Mesothelial cell of epicardium (in vitro differentiated cells): ENCODE results near the gene ULBP1. TPM values are rescaled to one million over a fixed set of nuclear protein-coding genes. Genes with fewer than 3 reads are reported as not detected.

Experiments
- DNase-seq, 2 experiments: peaks; one replicate each; pipeline ENCODE4 v3.0.0; 2021; ENCODE audit warnings: low spot score in 2 of 2; ENCODE audit not compliant: unreplicated experiment in 2 of 2
- H3K27ac Mint-ChIP-seq: 2 replicates; pipeline ENCODE4 v1.8.0; 2021; ENCODE audit warnings: mixed read lengths
- H3K27me3 Mint-ChIP-seq: 2 replicates; pipeline ENCODE4 v1.8.0; 2021; ENCODE audit warnings: low read depth, mixed read lengths
- H3K36me3 Mint-ChIP-seq: 2 replicates; pipeline ENCODE4 v1.8.0; 2021; ENCODE audit warnings: mixed read lengths
- H3K4me1 Mint-ChIP-seq: 2 replicates; pipeline ENCODE4 v1.8.0; 2021; ENCODE audit warnings: mixed read lengths
- H3K4me3 Mint-ChIP-seq: 2 replicates; pipeline ENCODE4 v1.8.0; 2021; ENCODE audit warnings: mild to moderate bottlenecking, moderate library complexity, mixed read lengths
- H3K9me3 Mint-ChIP-seq: 2 replicates; pipeline ENCODE4 v1.8.0; 2021; ENCODE audit warnings: mixed read lengths
- total RNA-seq: library from RNA; stranded (reverse); gene quantifications from 3 replicates; pipeline ENCODE4 v1.2.1, GENCODE V29; 2021
- TF ChIP-seq, protein P1 (sequence below): fragments of 200-600 bp; sonication (generic); IDR thresholded peaks from one replicate; pipeline ENCODE4 v1.5.0; 2021; ENCODE audit warnings: antibody characterized with exemption; ENCODE audit not compliant: unreplicated experiment

The ULBP1 gene
- total RNA-seq, 1 donor from 2014 or later = 0.07 TPM

- Mint-ChIP-seq H3K36me3 (no peaks in the 10 kb centered on the region), H3K4me1 (no peaks in the 10 kb centered on the region), H3K4me3 (no peak overlapping the region), H3K9me3 (no peaks in the 10 kb centered on the region), H3K27me3 (peaks cover 95% of the 10 kb centered on the region), H3K27ac (no peak overlapping the region)
- TF ChIP-seq, protein P1, sequence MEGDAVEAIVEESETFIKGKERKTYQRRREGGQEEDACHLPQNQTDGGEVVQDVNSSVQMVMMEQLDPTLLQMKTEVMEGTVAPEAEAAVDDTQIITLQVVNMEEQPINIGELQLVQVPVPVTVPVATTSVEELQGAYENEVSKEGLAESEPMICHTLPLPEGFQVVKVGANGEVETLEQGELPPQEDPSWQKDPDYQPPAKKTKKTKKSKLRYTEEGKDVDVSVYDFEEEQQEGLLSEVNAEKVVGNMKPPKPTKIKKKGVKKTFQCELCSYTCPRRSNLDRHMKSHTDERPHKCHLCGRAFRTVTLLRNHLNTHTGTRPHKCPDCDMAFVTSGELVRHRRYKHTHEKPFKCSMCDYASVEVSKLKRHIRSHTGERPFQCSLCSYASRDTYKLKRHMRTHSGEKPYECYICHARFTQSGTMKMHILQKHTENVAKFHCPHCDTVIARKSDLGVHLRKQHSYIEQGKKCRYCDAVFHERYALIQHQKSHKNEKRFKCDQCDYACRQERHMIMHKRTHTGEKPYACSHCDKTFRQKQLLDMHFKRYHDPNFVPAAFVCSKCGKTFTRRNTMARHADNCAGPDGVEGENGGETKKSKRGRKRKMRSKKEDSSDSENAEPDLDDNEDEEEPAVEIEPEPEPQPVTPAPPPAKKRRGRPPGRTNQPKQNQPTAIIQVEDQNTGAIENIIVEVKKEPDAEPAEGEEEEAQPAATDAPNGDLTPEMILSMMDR = no peak
- peak in 1 of 2 experiments; percentile 10 for DNase-seq
Measured at GRCh38 chr6:149974825-149975224, 11.1 kb downstream of the ULBP1 start.

- DNase-seq = peak in 1 of 2 experiments; percentile 7
- Mint-ChIP-seq H3K36me3 (no peaks in the 10 kb centered on the region), H3K27ac (no peak overlapping the region), H3K4me3 (no peak overlapping the region), H3K9me3 (no peaks in the 10 kb centered on the region), H3K4me1 (no peaks in the 10 kb centered on the region), H3K27me3 (peaks cover 95% of the 10 kb centered on the region)
- TF ChIP-seq, protein P1 = no peak
Measured at GRCh38 chr6:149975400-149975799, 11.7 kb downstream of the ULBP1 start.

DNA sequence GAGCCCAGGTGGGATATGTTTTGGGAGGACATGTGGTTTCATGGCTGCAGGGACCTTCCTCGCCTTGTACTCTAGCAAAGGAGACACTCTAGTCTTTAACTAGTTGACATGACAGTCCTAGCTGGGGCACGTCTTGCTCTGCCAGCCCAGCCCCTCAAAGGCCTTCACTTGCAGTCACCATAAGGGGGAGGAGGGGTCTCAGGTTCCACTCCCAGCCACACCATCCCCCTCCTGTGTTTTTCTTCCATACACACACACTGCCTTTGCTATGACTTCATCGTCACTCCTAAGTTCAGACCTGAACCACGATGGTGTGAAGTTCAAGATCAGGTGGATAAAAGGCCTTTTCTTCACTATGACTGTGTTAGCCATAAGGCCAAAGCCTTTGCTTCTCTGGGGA is 13.5 kb downstream of the ULBP1 start:
- TF ChIP-seq, protein P1 = no peak
- Mint-ChIP-seq H3K4me3 (no peak overlapping the region), H3K27me3 (peaks cover 96% of the 10 kb centered on the region), H3K27ac (no peak overlapping the region), H3K36me3 (no peaks in the 10 kb centered on the region), H3K9me3 (no peaks in the 10 kb centered on the region), H3K4me1 (no peaks in the 10 kb centered on the region)
- no peak for DNase-seq

DNA sequence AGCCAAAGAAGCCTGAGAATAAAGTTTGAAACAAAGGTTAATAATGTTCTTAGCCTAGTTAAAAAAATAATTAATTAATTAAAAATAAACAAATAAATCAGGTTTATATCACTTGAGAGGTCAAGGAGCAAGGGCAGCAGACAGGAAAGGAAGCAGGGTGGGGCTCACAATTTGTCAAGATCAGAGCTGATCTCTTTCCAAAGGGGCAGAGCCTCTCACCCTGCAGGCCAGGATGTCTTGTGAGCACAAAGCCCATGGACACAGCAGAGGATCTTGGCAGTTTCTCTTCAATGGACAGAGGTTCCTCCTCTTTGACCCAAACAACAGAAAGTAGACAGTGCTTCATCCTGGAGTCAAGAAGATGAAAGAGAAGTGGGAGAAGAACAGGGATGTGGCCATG is 14.9 kb downstream of the ULBP1 start:
- H3K4me3 Mint-ChIP-seq = no peak overlapping the region

DNA sequence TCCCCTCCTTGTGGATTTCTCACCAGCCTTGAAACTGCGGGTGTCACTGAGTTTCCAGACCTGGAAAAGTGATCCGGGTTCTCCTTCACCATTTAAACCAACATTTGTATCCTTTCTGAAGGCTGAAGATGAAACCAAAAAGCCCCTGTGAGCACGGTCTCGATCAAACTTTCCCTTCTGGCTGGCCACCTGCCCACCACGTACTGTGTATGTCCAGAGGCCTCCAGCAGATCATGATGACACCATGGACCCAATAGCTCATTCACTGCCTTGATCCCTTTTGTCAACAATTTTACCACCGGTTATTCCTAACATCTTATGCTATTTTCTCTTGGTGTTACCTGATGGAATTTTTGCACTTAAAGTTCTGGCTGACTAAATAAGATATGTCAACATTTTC is 15.6 kb downstream of the ULBP1 start:
- H3K27me3 Mint-ChIP-seq = peaks cover 96% of the 10 kb centered on the region
- no peak overlapping the region for H3K4me3 Mint-ChIP-seq
- TF ChIP-seq, protein P1 = no peak
- H3K36me3 Mint-ChIP-seq = no peaks in the 10 kb centered on the region
- no peak overlapping the region for H3K27ac Mint-ChIP-seq
- no peak for DNase-seq
- H3K9me3 Mint-ChIP-seq = no peaks in the 10 kb centered on the region
- no peaks in the 10 kb centered on the region for H3K4me1 Mint-ChIP-seq

More for the DNA sequence above, 14.9 kb downstream of the ULBP1 start:
- no peaks in the 10 kb centered on the region for H3K4me1 Mint-ChIP-seq
- TF ChIP-seq, protein P1 = no peak
- no peak overlapping the region for H3K27ac Mint-ChIP-seq
- H3K27me3 Mint-ChIP-seq = peaks cover 98% of the 10 kb centered on the region
- H3K36me3 Mint-ChIP-seq = no peaks in the 10 kb centered on the region
- H3K9me3 Mint-ChIP-seq = no peaks in the 10 kb centered on the region
- DNase-seq = no peak

- no peaks in the 10 kb centered on the region for H3K4me1 Mint-ChIP-seq
- peaks cover 2% of the 10 kb centered on the region for H3K36me3 Mint-ChIP-seq
- H3K27me3 Mint-ChIP-seq = peaks cover 96% of the 10 kb centered on the region
- H3K9me3 Mint-ChIP-seq = peaks cover 8% of the 10 kb centered on the region
- DNase-seq = no peak
- H3K27ac Mint-ChIP-seq = no peak overlapping the region
- H3K4me3 Mint-ChIP-seq = no peak overlapping the region
- TF ChIP-seq, protein P1 = no peak
Measured at GRCh38 chr6:149983145-149983544, 19.4 kb downstream of the ULBP1 start.
